Cardiac muscle cell (in vitro differentiated cells and primary cell): ENCODE data around the gene AGPS. TPM values are rescaled to one million over a fixed set of nuclear protein-coding genes. Genes with fewer than 3 reads are reported as not detected.

Experiments
- DNase-seq, 2 donors: peaks; one replicate each; pipeline versions ENCODE4 v3.0.0 to v3.0.0-alpha.2; 2010 to 2017; ENCODE audit warnings: low read depth in 1 of 2, low spot score in 1 of 2
- H3K27ac ChIP-seq: fragments of 200-600 bp; sonication (generic); 2 replicates; pipeline ENCODE4 v1.5.1; 2016
- H3K27me3 ChIP-seq: fragments of 200-600 bp; sonication (generic); 2 replicates; pipeline ENCODE4 v1.6.0; 2016; ENCODE audit warnings: control low read depth
- H3K36me3 ChIP-seq: fragments of 200-600 bp; sonication (generic); 2 replicates; pipeline ENCODE4 v1.5.1; 2016; ENCODE audit warnings: control low read depth
- H3K4me1 ChIP-seq: fragments of 200-600 bp; sonication (generic); 2 replicates; pipeline ENCODE4 v1.8.1; 2017; ENCODE audit warnings: low read depth, mild to moderate bottlenecking, mixed run types
- H3K4me3 ChIP-seq: fragments of 200-600 bp; sonication (generic); 2 replicates; pipeline ENCODE4 v1.5.1; 2016; ENCODE audit warnings: mild to moderate bottlenecking
- H3K9me3 ChIP-seq: fragments of 200-600 bp; sonication (generic); 2 replicates; pipeline ENCODE4 v1.5.1; 2017; ENCODE audit warnings: low read depth, mild to moderate bottlenecking, control low read depth
- CTCF ChIP-seq: IDR thresholded peaks from 2 replicates; pipeline ENCODE4 v1.5.1; 2012; ENCODE audit warnings: low read depth, mild to moderate bottlenecking, low read length
- polyA plus RNA-seq: library from polyadenylated mRNA; unstranded; fragments of >200 nt; fragmentation: Nextera tagmentation; extraction: Ambion mirVana; gene quantifications from 2 replicates; pipeline ENCODE4 v1.2.1, GENCODE V29; 2016
- total RNA-seq: library from RNA; depleted of rRNA; stranded (reverse); fragments of >200 nt; gene quantifications from 2 replicates; pipeline ENCODE4 v1.2.3, GENCODE V29; 2016

Gene AGPS
- total and polyA plus RNA-seq, 2 experiments from 2014 or later, result 13.6 to 86.3 TPM

- no peak for TF ChIP-seq CTCF
- Histone ChIP-seq H3K36me3 (no peaks in the 10 kb centered on the region), H3K4me3 (peak overlapping the region; percentile 85), H3K4me1 (peaks cover 16% of the 10 kb centered on the region), H3K9me3 (no peaks in the 10 kb centered on the region), H3K27me3 (no peaks in the 10 kb centered on the region), H3K27ac (peak overlapping the region; percentile 56)
- DNase-seq, result no peak
Measured at GRCh38 chr2:177393203-177393755, 706 bp downstream of the AGPS start.

GRCh38 chr2:177393824-177394593 is 1.4 kb downstream of the AGPS start:
- no peak for DNase-seq
- no peaks in the 10 kb centered on the region for H3K27me3 ChIP-seq
- H3K27ac ChIP-seq, result no peak overlapping the region
- TF ChIP-seq CTCF, result no peak
- H3K4me1 ChIP-seq, result peaks cover 16% of the 10 kb centered on the region
- peak overlapping the region; percentile 85 for H3K4me3 ChIP-seq
- no peaks in the 10 kb centered on the region for H3K36me3 ChIP-seq
- H3K9me3 ChIP-seq, result no peaks in the 10 kb centered on the region

DNA sequence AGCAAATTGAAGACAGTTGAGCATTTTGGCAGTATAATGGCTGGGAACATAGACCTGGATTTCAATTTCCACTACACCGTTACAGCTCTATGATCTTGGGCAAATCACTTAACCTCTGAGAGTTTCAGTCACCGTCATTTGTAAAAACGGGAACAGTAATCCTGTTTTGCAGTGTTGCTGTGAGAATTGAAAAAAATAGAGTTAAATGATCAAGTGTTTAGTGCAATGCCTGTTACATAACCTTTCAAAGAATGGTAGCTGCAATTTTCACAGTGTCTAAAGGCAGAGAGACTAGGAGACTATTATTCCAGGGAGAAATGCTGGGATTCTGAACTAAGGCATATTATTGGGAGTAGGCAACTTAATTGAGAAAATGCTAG is 2.0 kb downstream of the AGPS start:
- H3K4me3 ChIP-seq, result no peak overlapping the region
- peaks cover 16% of the 10 kb centered on the region for H3K4me1 ChIP-seq

GRCh38 chr2:177395351-177396065 is 2.9 kb downstream of the AGPS start:
- no peak for DNase-seq
- Histone ChIP-seq H3K27ac (no peak overlapping the region), H3K36me3 (no peaks in the 10 kb centered on the region), H3K4me3 (no peak overlapping the region), H3K9me3 (no peaks in the 10 kb centered on the region), H3K27me3 (no peaks in the 10 kb centered on the region), H3K4me1 (peaks cover 21% of the 10 kb centered on the region)
- no peak for TF ChIP-seq CTCF

More for the DNA sequence above, 2.0 kb downstream of the AGPS start:
- DNase-seq, result no peak
- TF ChIP-seq CTCF, result no peak
- no peaks in the 10 kb centered on the region for H3K27me3 ChIP-seq
- no peaks in the 10 kb centered on the region for H3K9me3 ChIP-seq
- no peak overlapping the region for H3K27ac ChIP-seq
- H3K36me3 ChIP-seq, result no peaks in the 10 kb centered on the region

DNA sequence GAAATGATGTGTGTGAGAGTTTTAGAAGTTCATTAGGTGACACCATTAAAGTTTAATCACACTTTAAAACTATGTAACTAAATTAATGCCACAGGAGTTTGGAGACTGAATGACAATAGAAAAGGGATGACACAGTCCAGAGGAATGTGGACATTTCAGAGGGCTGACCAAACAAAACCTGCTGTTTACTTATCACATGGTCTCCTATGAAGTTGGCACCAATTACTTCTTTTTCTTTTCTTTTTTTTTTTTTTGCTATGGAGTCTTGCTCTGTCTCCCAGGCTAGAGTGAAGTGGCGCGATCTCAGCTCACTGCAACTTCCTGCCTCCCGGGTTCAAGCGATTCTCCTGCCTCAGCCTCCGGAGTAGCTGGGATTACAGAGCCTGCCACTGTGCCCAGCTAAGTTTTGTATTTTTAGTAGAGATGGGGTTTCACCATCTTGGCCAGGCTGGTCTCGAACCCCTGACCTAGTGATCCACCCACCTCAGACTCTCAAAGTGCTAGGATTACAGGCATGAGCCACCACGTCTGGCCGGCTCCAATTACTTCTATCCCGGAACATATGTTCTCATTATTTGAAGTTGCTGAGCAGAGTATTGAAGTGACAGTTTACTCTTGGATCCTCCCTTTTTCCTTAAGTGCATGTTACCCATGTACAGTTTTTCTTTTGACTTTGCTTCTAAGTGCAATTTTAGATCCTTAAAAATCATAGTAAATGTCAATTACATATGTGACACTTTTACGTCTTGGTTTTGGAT is 4.3 kb downstream of the AGPS start:
- Histone ChIP-seq H3K36me3 (no peaks in the 10 kb centered on the region), H3K27me3 (no peaks in the 10 kb centered on the region), H3K27ac (no peak overlapping the region), H3K4me1 (peaks cover 23% of the 10 kb centered on the region), H3K9me3 (no peaks in the 10 kb centered on the region), H3K4me3 (no peak overlapping the region)
- TF ChIP-seq CTCF, result no peak
- DNase-seq, result peak in 1 of 2 donors; percentile 78
